ENCODE measurements around the gene IFITM10. TPM values are rescaled to one million over a fixed set of nuclear protein-coding genes. Genes with fewer than 3 reads are reported as not detected.
A peak's percentile ranks its signal among the peaks of the same experiment; 100 is the strongest.

The IFITM10 gene
- total RNA-seq, 1 donor from 2014 or later = 3.4 TPM

DNA sequence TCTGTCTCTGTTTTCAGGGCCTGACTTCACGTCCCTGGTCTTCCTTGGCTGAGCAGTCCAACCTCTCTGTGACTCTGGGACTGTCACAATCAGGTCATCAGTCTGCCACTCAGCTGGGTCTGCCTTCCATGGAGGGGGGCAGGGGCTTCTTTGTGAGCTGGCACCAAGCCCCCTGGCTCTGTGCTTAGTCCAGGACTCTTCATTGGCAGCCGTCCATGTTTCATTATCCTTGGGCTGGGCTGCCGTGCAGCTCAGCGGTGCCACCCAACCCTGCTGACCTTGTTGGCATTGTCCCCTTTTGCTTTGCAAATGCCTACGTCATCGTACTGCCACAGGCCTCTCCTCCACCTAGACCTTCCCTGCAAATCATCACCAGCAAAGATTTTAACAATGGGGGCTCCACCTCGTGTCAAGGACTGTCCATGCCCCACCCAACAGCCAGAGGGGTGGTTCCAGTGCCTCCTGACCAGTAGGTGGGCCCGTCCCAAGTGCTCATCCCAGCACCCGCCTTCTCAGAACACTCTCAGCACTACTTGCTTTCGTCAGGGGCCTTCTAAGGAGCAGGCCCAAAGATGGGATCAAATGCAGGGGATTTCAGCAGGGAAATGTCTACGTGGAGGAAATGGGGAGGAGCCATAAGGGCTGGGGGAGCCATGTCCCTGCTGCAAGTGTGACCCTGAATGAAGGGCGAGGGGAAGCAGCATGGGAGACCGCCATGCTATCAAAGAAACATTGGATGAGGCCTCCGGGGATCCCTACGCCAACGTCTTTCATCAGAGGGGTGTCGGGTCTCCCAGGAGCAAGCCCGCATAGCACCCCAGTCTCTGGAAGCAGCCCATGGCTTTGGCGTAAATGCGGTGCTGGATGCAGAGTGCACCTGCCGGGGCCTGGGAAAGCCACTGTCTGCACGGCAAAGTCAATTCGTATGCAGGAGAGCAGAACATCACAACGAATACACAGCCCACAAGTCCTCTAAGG lies 35.2 kb downstream of the IFITM10 start:
- TF ChIP-seq, protein P1, sequence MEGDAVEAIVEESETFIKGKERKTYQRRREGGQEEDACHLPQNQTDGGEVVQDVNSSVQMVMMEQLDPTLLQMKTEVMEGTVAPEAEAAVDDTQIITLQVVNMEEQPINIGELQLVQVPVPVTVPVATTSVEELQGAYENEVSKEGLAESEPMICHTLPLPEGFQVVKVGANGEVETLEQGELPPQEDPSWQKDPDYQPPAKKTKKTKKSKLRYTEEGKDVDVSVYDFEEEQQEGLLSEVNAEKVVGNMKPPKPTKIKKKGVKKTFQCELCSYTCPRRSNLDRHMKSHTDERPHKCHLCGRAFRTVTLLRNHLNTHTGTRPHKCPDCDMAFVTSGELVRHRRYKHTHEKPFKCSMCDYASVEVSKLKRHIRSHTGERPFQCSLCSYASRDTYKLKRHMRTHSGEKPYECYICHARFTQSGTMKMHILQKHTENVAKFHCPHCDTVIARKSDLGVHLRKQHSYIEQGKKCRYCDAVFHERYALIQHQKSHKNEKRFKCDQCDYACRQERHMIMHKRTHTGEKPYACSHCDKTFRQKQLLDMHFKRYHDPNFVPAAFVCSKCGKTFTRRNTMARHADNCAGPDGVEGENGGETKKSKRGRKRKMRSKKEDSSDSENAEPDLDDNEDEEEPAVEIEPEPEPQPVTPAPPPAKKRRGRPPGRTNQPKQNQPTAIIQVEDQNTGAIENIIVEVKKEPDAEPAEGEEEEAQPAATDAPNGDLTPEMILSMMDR (conservative IDR thresholded peaks at IDR 0.05) = no peak
- Mint-ChIP-seq H3K9me3 (no peaks in the 10 kb centered on the region), H3K4me3 (no peak overlapping the region), H3K36me3 (no peaks in the 10 kb centered on the region), H3K4me1 (ENCODE audit: unreplicated experiment) (no peaks in the 10 kb centered on the region), H3K27ac (no peak overlapping the region), H3K27me3 (peaks cover 3% of the 10 kb centered on the region)
- DNase-seq (ENCODE audit: extremely low spot score, unreplicated experiment) = no peak

DNA sequence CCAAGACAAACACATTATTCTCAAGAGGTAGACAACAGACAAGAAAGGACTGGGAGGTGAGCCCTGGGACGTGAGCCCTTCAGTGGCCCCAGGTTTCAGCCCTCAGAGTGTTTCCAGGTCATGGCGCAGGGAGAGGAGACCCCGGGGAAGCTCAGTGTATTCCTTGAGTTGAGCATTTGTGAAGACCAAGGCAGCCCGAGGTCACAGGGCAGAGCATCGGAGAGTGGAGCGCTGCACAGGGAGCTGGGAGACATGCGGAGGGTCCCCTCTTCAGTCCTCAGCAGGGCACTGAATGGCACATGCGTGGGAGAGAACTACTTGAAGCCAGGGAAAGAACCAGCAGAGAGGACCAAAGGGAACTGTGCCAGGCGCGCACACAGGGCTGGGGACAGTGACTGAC lies 41.7 kb downstream of the IFITM10 start:
- Mint-ChIP-seq H3K4me3 (no peak overlapping the region), H3K36me3 (no peaks in the 10 kb centered on the region)

DNA sequence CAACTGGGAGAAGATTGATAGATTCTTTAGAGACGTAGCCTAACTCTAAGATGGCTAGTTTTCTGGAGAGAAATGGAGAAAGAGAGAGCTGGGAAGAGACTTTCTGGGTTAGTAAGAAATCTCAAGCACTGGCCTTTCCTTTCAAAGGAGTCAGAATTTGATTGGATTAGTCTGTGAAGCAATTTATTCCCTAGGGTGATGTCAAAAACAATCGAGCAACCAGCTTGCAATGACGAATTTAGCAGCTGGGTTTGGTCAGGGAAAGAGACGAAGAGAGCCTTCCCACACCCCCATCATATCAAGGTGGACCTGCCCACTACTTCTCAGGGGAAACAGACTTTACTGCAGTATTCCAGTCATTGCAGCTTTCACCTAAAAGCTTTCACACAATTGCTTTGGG lies 42.6 kb downstream of the IFITM10 start:
- Mint-ChIP-seq H3K9me3 (no peaks in the 10 kb centered on the region), H3K4me3 (no peak overlapping the region), H3K27ac (peak overlapping the region; percentile 20), H3K36me3 (no peaks in the 10 kb centered on the region), H3K27me3 (no peaks in the 10 kb centered on the region), H3K4me1 (ENCODE audit: unreplicated experiment) (peaks cover 19% of the 10 kb centered on the region)
- TF ChIP-seq, protein P1 (conservative IDR thresholded peaks at IDR 0.05) = no peak
- no peak for DNase-seq (ENCODE audit: extremely low spot score, unreplicated experiment)

More for the DNA sequence above, 41.7 kb downstream of the IFITM10 start:
- no peak overlapping the region for H3K27ac Mint-ChIP-seq
- H3K27me3 Mint-ChIP-seq = peaks cover under 1% of the 10 kb centered on the region
- TF ChIP-seq, protein P1 (conservative IDR thresholded peaks at IDR 0.05) = no peak
- no peak for DNase-seq (ENCODE audit: extremely low spot score, unreplicated experiment)
- peaks cover 19% of the 10 kb centered on the region for H3K4me1 Mint-ChIP-seq (ENCODE audit: unreplicated experiment)
- no peaks in the 10 kb centered on the region for H3K9me3 Mint-ChIP-seq

DNA sequence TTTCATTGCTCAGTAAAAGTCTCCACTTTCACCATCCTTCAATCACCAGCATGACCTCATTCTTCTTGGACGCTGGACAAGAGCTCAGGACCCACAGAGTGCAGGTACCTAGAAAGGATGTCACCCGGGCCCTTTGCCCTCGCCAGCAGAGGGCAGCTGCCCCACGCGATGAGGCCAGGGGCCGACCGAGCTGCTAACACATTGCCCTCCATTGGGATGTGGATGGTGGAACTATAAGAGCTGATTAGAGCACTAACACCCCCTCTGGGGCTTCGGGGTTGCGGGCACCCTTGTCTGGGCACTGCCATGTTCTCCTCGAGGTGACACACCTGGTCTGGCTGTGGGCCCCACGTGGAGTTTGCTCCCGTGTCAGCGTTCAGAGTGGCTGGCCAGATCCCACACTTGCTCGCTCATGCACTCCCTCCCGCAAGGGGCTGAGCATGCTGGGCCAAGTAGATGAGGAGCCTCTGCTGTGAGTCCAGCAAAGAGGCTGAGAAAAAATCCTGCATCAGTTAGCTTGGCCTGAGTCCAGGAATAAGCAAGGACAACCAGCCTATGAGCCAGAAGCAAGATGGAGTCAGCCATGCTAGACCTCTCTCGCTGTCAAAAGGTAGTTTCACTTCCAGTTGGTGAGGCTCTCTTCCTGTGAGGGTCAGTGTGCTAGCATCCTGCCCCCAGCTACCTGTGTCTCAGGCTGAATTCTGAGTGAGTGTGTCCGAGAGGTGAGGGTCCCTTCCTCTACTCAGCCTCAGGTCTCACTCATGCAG lies 43.6 kb downstream of the IFITM10 start:
- Mint-ChIP-seq H3K36me3 (no peaks in the 10 kb centered on the region), H3K27ac (peak overlapping the region; percentile 95), H3K4me3 (no peak overlapping the region), H3K9me3 (peaks cover 5% of the 10 kb centered on the region), H3K27me3 (no peaks in the 10 kb centered on the region), H3K4me1 (ENCODE audit: unreplicated experiment) (peaks cover 19% of the 10 kb centered on the region)
- DNase-seq (ENCODE audit: extremely low spot score, unreplicated experiment) = no peak
- TF ChIP-seq, protein P1 (conservative IDR thresholded peaks at IDR 0.05) = no peak

DNA sequence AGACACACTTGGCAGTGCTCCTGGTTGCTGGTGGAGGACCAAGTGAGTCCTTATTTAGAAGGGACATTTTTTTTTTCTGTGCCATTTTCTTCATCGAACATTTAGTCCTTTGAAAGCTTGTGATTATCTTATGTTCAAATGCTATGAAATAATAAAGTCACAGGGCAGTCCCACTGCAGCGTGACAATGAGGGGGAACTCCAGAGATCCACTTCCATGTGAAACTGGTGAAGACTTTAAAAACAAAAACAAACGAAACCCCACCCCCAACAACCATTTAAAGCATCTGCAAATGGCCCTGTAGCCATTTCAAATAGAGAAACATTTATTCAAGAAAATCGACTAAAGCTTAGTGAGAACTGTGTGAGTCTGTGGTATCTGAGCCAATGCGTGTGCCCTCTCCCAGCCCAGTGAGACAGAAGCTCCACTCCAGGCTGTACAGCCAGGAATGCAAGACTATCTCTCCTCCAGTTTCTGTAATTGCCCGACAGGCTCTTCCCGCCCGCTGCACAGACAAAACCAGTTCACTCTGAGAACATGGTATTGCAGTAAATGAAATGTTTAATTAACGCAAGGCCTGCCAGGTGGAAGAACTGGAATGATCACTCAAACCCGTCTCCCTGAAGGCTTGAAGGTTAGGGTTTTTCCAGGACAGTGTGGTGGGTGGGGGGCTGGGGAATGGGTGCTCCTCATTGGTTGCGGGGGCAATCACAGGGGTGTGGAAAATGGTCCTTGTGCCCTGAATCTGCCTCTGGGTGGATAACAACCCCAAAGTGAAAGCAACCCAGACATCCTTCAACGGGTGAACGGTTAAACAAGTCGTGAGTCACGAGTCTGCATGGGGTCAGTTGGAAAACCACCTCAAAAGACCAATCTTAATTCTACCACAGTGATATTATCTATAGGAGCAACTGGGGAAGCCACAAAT lies 45.0 kb downstream of the IFITM10 start:
- Mint-ChIP-seq H3K27ac (peak overlapping the region; percentile 95), H3K4me1 (ENCODE audit: unreplicated experiment) (peaks cover 19% of the 10 kb centered on the region), H3K27me3 (no peaks in the 10 kb centered on the region), H3K36me3 (no peaks in the 10 kb centered on the region), H3K9me3 (peaks cover 5% of the 10 kb centered on the region), H3K4me3 (peak overlapping the region; percentile 59)
- DNase-seq (ENCODE audit: extremely low spot score, unreplicated experiment) = no peak
- TF ChIP-seq, protein P1 (conservative IDR thresholded peaks at IDR 0.05) = no peak
